PC-9 (cell line): ENCODE data around the gene MACROD2.

Experiments
- EZH2 ChIP-seq: fragments of 200-600 bp; sonication (generic); IDR thresholded peaks from 2 replicates; pipeline ENCODE4 v1.8.0; 2017; ENCODE audit warnings: antibody characterized with exemption, low read depth
- TF ChIP-seq, protein P1 (sequence below): fragments of 200-600 bp; sonication (generic); conservative IDR thresholded peaks from 2 replicates; pipeline ENCODE4 v1.6.1; 2017; ENCODE audit warnings: mixed run types, antibody characterized with exemption, mild to moderate bottlenecking, moderate library complexity

DNA sequence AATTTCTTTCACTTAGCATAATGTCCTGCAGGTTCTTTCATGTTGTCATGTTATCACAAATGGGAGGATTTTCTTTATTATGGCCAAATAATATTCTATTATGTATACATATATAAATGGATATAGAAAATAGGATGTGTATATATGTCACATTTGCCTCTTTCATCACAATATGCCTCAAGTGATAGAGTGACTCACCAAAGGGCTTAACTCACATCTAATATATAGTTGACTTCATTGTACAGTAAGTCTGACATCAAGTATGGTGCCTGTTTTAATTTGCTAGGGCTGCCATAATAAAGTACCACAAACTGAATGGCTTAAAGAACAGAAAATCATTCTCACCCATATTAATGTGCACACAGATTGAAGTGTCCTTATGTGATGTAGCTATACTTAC, 778.2 kb downstream of the MACROD2 start:
- TF ChIP-seq, protein P1, sequence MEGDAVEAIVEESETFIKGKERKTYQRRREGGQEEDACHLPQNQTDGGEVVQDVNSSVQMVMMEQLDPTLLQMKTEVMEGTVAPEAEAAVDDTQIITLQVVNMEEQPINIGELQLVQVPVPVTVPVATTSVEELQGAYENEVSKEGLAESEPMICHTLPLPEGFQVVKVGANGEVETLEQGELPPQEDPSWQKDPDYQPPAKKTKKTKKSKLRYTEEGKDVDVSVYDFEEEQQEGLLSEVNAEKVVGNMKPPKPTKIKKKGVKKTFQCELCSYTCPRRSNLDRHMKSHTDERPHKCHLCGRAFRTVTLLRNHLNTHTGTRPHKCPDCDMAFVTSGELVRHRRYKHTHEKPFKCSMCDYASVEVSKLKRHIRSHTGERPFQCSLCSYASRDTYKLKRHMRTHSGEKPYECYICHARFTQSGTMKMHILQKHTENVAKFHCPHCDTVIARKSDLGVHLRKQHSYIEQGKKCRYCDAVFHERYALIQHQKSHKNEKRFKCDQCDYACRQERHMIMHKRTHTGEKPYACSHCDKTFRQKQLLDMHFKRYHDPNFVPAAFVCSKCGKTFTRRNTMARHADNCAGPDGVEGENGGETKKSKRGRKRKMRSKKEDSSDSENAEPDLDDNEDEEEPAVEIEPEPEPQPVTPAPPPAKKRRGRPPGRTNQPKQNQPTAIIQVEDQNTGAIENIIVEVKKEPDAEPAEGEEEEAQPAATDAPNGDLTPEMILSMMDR, result no peak
- TF ChIP-seq EZH2, result no peak
